Parathyroid adenoma (tissue), 2 donors: ENCODE data around the gene MED25.

Experiments
- H2AFZ ChIP-seq: fragments of 300-600 bp; sonication (generic); one replicate; pipeline ENCODE4 v1.7.0; 2017; ENCODE audit warnings: antibody characterized with exemption, mild to moderate bottlenecking
- H3K27ac ChIP-seq: fragments of 300-600 bp; sonication (generic); one replicate; pipeline ENCODE4 v1.7.0; 2017
- H3K27me3 ChIP-seq: fragments of 300-600 bp; sonication (generic); one replicate; pipeline ENCODE4 v1.7.0; 2017; ENCODE audit warnings: low read length; ENCODE audit not compliant: control insufficient read depth, insufficient read depth
- H3K36me3 ChIP-seq: fragments of 300-600 bp; sonication (generic); one replicate; pipeline ENCODE4 v1.7.0; 2017; ENCODE audit warnings: low read length; ENCODE audit not compliant: control insufficient read depth, insufficient read depth
- H3K4me1 ChIP-seq: fragments of 300-600 bp; sonication (generic); one replicate; pipeline ENCODE4 v1.7.0; 2017; ENCODE audit warnings: control low read depth
- H3K4me2 ChIP-seq: fragments of 300-600 bp; sonication (generic); one replicate; pipeline ENCODE4 v1.7.0; 2017; ENCODE audit warnings: low read length
- H3K4me3 ChIP-seq: fragments of 300-600 bp; sonication (generic); one replicate; pipeline ENCODE4 v1.7.0; 2017; ENCODE audit warnings: low read depth, low read length
- H3K79me2 ChIP-seq: fragments of 300-600 bp; sonication (generic); one replicate; pipeline ENCODE4 v1.7.0; 2017; ENCODE audit warnings: control low read depth
- H3K9ac ChIP-seq: fragments of 300-600 bp; sonication (generic); one replicate; pipeline ENCODE4 v1.7.0; 2017; ENCODE audit warnings: mild to moderate bottlenecking
- H3K9me3 ChIP-seq: fragments of 300-600 bp; sonication (generic); one replicate; pipeline ENCODE4 v1.7.0; 2017; ENCODE audit warnings: low read length; ENCODE audit not compliant: control insufficient read depth
- TF ChIP-seq, protein P1 (sequence below): fragments of 300-600 bp; sonication (generic); IDR thresholded peaks from one replicate; pipeline ENCODE4 v1.7.0; 2017; ENCODE audit warnings: antibody characterized with exemption, mild to moderate bottlenecking
- donor health status: primary hyperparathyroidism.

The MED25 gene

DNA sequence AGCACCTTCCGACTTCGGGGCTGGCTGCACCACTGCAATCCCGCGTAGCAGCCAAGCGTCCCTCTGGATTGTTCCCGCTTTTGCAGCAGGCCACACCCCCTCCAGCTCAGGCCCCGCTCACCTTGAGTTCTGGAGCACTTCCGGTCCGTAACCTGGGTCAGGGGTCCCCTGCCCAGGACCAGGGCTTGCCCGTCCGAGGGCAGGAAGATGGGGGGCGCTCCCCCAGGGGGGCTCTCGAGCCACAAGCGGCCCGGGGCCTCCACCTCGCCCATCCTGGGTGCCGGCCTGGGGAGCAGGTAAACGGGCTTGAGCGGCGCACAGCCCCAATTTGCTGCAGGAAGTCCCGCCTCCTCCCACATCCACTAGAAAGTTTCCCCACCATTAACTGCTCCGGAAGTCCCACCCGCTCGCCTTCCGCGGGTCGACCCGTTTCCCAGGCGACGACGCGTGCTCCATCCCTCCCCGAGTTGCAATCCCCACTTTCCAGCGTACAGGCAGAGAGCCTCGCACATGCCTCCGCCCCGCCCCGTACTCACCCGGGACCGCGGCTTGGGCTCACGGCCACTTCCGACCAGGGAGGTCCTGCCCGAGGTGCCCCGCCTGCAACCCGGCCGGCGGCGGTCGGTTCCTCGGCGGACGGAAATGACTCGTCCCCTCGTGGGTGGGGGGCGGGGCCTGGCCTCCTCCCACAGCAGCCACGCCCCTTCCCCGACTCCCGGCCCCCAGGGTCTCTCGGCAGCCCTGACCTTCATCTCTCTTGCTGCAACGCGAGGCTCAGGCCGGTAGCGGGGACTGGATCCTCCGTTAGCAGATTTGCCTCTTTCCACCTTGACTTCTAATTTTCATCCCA lies 49.1 kb downstream of the MED25 start, which contains the start of gene PNKP:
Gene PNKP, minus strand, starts transcription at position 644 of the 850 bp plus-strand sequence. Its CDS starts 372 bp downstream, at position 272.
- Histone ChIP-seq H3K4me1 (peaks cover 24% of the 10 kb centered on the region), H3K79me2 (peaks cover 27% of the 10 kb centered on the region), H3K27me3 (no peaks in the 10 kb centered on the region), H3K4me2 (peak within 1 kb of the TSS; percentile 100), H3K4me3 (peak within 1 kb of the TSS; percentile 98), H3K9ac (peak within 1 kb of the TSS; percentile 85), H2AFZ (peak within 1 kb of the TSS; percentile 97), H3K9me3 (no peaks in the 10 kb centered on the region), H3K36me3 (no peaks in the 10 kb centered on the region), H3K27ac (peak within 1 kb of the TSS; percentile 99)
- TF ChIP-seq, protein P1, sequence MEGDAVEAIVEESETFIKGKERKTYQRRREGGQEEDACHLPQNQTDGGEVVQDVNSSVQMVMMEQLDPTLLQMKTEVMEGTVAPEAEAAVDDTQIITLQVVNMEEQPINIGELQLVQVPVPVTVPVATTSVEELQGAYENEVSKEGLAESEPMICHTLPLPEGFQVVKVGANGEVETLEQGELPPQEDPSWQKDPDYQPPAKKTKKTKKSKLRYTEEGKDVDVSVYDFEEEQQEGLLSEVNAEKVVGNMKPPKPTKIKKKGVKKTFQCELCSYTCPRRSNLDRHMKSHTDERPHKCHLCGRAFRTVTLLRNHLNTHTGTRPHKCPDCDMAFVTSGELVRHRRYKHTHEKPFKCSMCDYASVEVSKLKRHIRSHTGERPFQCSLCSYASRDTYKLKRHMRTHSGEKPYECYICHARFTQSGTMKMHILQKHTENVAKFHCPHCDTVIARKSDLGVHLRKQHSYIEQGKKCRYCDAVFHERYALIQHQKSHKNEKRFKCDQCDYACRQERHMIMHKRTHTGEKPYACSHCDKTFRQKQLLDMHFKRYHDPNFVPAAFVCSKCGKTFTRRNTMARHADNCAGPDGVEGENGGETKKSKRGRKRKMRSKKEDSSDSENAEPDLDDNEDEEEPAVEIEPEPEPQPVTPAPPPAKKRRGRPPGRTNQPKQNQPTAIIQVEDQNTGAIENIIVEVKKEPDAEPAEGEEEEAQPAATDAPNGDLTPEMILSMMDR, result no peak

DNA sequence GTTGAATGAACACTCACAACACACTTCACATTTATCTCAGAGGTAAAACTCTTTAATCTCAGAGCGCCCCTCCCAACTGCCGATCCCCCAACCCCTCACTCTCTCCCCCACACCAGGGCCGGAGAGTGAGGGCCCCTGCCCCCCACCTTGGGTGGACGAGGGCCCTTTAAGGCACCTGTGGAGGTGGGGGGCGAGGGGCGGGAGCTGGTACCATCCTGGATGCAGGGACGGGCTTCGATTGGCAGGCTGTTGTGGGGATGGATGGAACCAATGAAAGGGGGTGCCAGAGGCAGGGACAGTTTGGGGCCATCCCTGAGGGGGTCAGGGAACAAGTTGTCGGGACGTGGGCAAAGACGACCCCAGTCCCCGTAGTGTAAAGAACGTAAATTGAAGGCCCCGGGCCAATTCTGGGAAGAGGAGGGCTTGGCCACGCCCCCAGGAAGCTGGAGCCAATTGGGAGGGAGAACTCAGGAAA lies 51.0 kb downstream of the MED25 start:
- Histone ChIP-seq H3K4me1 (peaks cover 24% of the 10 kb centered on the region), H3K4me2 (peak overlapping the region; percentile 84), H3K4me3 (peak overlapping the region; percentile 62), H3K27me3 (no peaks in the 10 kb centered on the region), H3K9me3 (no peaks in the 10 kb centered on the region), H3K27ac (peak overlapping the region; percentile 99), H3K79me2 (peaks cover 24% of the 10 kb centered on the region), H2AFZ (peak overlapping the region; percentile 85), H3K9ac (no peak overlapping the region), H3K36me3 (no peaks in the 10 kb centered on the region)
- TF ChIP-seq, protein P1, result no peak

DNA sequence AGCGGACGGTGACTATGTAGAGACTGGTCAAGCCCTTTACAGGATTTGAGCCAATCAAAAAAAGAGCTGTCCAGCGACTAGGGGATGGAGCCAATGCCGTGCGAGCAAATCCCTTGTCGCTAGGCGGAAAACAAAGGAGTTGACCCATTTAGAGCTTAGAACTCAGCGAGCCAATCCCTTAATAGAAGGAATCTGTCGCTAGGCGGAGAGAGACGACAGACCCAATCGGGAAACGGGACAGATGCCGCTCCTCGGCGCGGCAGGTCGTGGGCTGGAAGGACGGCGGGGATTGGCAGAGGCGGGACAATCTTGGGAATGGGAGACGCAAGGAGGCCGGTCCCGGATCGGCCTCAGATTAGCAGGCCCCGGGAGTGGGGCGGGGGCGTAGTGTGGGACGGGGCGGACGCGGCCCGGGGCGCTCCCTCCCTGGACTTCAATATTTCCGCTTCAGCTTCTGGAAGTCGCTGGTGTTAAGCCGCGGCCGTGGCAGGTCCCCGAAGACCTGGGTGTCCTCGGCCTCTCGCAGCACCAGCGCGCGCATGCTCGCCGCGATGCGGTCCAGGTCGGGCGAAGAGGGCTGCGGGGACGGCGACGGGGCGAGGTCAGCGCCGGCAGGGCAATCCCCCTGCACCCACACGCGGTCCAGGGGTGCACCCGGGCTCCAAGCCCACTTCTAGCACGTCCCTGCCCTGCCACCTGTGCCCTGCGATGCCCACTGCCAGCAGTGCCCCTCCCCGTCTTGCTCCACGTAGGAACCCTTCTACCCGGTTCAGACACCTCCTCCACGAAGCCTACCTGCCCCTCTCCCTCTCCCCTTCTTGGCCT lies 51.6 kb downstream of the MED25 start:
- Histone ChIP-seq H3K9me3 (no peaks in the 10 kb centered on the region), H3K27ac (peak overlapping the region; percentile 99), H3K4me2 (peak overlapping the region; percentile 85), H3K4me3 (peak overlapping the region; percentile 62), H3K9ac (peak overlapping the region; percentile 34), H3K79me2 (peaks cover 17% of the 10 kb centered on the region), H3K4me1 (peaks cover 24% of the 10 kb centered on the region), H3K27me3 (no peaks in the 10 kb centered on the region), H2AFZ (peak overlapping the region; percentile 92), H3K36me3 (no peaks in the 10 kb centered on the region)
- TF ChIP-seq, protein P1, result peak; percentile 24

DNA sequence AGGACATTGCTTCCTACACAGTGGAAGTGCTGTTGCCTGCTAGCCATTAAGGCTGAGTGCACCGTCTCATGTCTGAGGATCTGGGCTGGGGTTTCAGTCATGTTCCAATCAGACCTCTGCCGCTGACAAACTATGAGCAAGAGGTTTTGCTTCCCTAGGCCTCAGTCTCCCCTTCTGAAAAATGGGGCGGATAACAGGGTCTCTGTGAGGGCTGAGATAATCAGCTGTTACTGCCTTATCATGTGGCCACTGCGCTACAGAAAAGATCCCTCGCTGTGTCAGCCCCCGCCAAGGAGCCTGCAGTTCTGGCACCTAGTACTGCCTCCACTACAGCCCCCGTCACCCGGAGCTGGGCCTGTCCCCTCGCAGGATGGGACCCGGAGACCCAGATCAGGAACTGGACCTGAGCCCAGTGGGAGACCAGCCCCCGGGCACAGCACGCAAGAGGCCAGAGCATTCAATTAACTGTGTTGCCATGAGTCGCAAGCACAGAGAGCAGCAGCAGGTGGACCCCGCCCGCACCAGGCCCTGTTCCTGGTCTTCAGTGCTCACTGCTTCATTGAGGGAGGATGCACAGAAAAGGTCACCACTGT lies 52.3 kb downstream of the MED25 start:
- Histone ChIP-seq H3K4me3 (peak overlapping the region; percentile 62), H3K27me3 (no peaks in the 10 kb centered on the region), H3K27ac (peak overlapping the region; percentile 99), H2AFZ (peak overlapping the region; percentile 92), H3K9ac (no peak overlapping the region), H3K4me2 (peak overlapping the region; percentile 85), H3K4me1 (peaks cover 26% of the 10 kb centered on the region), H3K36me3 (no peaks in the 10 kb centered on the region), H3K79me2 (peaks cover 18% of the 10 kb centered on the region), H3K9me3 (no peaks in the 10 kb centered on the region)
- TF ChIP-seq, protein P1, result no peak
